Omental fat pad (tissue), 4 donors: Measurements from ENCODE around the gene MEF2A. TPM values are rescaled to one million over a fixed set of nuclear protein-coding genes. Genes with fewer than 3 reads are reported as not detected.

Experiments
- ATAC-seq: fragments of 150-250 bp; one replicate; pipeline ENCODE4 v1.9.1; 2016; ENCODE audit warnings: mild to moderate bottlenecking, moderate library complexity; ENCODE audit not compliant: low FRiP score
- DNase-seq: peaks from one replicate; pipeline ENCODE4 v3.0.0-alpha.2; 2019; ENCODE audit warnings: low spot score
- total RNA-seq, 4 donors: library from RNA; depleted of rRNA; stranded (reverse); fragments of >200 nt; gene quantifications; one replicate each; pipeline ENCODE4 v1.1.0, GENCODE V29; 2016
- TF ChIP-seq, protein P1 (sequence below), 3 donors: fragments of 450-650 bp; IDR thresholded peaks; one replicate each; pipeline ENCODE4 v1.5.1; 2016 to 2017; ENCODE audit warnings: antibody characterized with exemption in 3 of 3, mild to moderate bottlenecking in 3 of 3, moderate library complexity in 2 of 3

The MEF2A gene
- total RNA-seq, 4 donors from 2014 or later = 47.8 to 74.4 (median 54.0) TPM

DNA sequence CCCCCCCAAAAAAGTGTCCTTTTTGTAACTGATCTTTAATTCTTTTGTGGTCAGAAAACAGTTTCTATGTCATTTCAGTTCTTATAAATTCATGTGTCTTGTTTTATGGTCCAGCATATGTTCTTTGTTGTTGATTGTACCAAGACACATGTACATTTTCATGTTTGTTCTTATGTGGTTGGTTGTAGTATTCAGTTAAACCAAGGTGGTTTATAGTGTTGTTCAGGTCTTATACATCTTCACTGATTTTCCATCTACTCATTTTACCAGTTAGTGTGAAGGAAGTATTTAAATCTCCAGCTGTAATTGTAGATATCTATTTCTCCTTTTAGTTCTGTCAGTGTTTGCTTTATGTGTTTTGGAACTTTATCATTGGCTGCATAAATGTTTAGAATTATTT, 24.0 kb downstream of the MEF2A start:
- DNase-seq (no peak), ATAC-seq (no peak)
- TF ChIP-seq, protein P1, sequence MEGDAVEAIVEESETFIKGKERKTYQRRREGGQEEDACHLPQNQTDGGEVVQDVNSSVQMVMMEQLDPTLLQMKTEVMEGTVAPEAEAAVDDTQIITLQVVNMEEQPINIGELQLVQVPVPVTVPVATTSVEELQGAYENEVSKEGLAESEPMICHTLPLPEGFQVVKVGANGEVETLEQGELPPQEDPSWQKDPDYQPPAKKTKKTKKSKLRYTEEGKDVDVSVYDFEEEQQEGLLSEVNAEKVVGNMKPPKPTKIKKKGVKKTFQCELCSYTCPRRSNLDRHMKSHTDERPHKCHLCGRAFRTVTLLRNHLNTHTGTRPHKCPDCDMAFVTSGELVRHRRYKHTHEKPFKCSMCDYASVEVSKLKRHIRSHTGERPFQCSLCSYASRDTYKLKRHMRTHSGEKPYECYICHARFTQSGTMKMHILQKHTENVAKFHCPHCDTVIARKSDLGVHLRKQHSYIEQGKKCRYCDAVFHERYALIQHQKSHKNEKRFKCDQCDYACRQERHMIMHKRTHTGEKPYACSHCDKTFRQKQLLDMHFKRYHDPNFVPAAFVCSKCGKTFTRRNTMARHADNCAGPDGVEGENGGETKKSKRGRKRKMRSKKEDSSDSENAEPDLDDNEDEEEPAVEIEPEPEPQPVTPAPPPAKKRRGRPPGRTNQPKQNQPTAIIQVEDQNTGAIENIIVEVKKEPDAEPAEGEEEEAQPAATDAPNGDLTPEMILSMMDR (IDR thresholded peaks at IDR 0.05) = no peak

GRCh38 chr15:99590913-99591646, 25.3 kb downstream of the MEF2A start:
- ATAC-seq = no peak

DNA sequence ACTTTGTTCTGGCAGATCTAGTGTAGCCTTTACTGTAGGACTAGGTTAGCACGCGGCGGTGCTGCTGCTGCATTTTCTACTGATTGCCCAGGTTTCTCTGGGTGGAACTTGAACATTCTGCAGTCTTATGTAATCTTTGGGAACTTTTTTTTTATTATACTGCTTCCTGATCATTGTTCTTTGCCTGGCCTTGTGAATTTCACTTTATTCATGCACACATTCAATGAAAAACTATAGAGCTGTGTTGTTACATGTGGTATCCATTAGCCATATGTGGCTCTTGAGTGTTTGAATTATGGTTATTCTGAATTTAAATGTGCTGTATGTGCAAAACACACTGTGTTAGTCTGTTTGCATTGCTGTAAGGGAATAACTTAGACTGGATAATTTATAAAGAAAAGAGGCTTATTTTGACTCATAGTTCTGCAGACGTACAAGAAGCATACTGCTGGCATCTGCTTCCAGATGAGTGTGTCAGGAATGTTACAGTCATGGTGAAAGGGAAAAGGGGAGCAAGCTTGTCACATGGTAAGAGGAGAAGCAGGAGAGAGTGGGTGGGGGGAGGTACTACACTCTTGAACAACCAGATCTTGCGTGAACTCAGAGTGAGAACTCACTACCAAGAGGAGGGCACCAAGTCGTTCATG, 26.5 kb downstream of the MEF2A start:
- DNase-seq (no peak), ATAC-seq (no peak)
- TF ChIP-seq, protein P1 (IDR thresholded peaks at IDR 0.05) = no peak

More at GRCh38 chr15:99590913-99591646, 25.3 kb downstream of the MEF2A start:
- no peak for DNase-seq
- TF ChIP-seq, protein P1 (IDR thresholded peaks at IDR 0.05) = no peak

GRCh38 chr15:99593070-99593469, 27.3 kb downstream of the MEF2A start:
- no peak for DNase-seq
- TF ChIP-seq, protein P1 (IDR thresholded peaks at IDR 0.05) = no peak
- ATAC-seq = no peak

DNA sequence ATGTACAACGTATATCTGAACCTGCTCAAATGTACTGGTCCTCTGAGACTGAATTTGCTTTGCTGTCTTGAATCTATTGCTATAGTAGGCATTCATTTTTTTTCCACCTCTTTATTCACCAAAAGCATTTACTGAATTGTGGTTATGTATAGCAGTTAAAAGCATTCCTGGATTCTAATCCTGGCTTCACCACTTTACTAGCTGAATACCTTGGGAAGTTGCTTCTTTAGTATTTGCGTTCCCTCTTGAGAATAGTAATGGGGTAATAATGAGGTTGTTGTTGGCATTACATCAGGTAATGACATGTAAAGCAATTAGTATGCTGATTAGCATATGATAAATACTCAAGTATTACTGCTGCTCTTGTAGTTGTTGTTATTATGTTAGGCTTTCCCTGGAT, 29.1 kb downstream of the MEF2A start:
- ATAC-seq = no peak
- TF ChIP-seq, protein P1 (IDR thresholded peaks at IDR 0.05) = no peak
- DNase-seq = no peak

DNA sequence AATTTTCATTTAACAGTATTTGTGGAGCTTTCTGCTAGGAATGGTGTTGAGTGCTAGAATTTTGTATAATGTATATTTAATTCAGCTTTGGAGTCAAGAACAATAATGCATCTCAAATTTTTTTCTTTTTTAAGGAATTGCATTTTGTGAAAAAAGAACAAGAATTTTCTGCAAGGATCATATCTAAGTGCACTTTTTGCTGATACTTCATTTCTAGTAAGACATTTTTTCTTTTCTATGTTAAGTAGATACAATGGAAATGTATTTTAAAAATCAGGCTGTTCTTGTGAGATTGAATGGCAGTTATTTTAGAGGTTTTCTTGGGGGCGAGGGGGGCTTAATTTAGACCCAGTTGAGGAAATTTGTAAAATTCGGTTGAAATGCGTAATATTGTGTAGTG, 32.5 kb downstream of the MEF2A start:
- TF ChIP-seq, protein P1 (IDR thresholded peaks at IDR 0.05) = no peak
- ATAC-seq (no peak), DNase-seq (no peak)

- TF ChIP-seq, protein P1 (IDR thresholded peaks at IDR 0.05) = no peak
- DNase-seq (no peak), ATAC-seq (no peak)
Observed at GRCh38 chr15:99603828-99604227, 38.0 kb downstream of the MEF2A start.
